CD14-positive monocyte (primary cell): Measurements from ENCODE around the gene AADAT. TPM values are rescaled to one million over a fixed set of nuclear protein-coding genes. Genes with fewer than 3 reads are reported as not detected.

Experiments used
- DNase-seq, 3 donors: peaks; one replicate each; pipeline ENCODE4 v3.0.0-alpha.2; 2011 to 2022
- H2AFZ ChIP-seq: 2 replicates; pipeline ENCODE4 v1.6.0; 2012; ENCODE audit warnings: mild to moderate bottlenecking, low read depth, low read length, inconsistent platforms; ENCODE audit not compliant: insufficient read depth, poor library complexity, severe bottlenecking
- H3K27ac ChIP-seq, 2 donors: 1 replicate in 1 of 2; 2 replicates in 1 of 2; pipeline ENCODE4 v1.5.1; 2012 to 2013; ENCODE audit warnings: low read length in 2 of 2, control low read depth in 1 of 2, inconsistent platforms in 1 of 2, low read depth in 1 of 2, mild to moderate bottlenecking in 1 of 2
- H3K27me3 ChIP-seq, 2 donors: one replicate each; pipeline versions ENCODE4 v1.6.0 to v1.6.1; 2011 to 2013; ENCODE audit warnings: low read length in 2 of 2; ENCODE audit not compliant: control insufficient read depth in 2 of 2, insufficient read depth in 2 of 2
- H3K36me3 ChIP-seq, 2 donors: replicated peaks in 1 of 2; 1 replicate in 1 of 2; 2 replicates in 1 of 2; pipeline versions ENCODE4 v1.5.1 to v1.6.1; 2012 to 2013; ENCODE audit warnings: low read length in 2 of 2, control low read depth in 1 of 2, inconsistent platforms in 1 of 2, mild to moderate bottlenecking in 1 of 2; ENCODE audit not compliant: insufficient read depth in 2 of 2, control insufficient read depth in 1 of 2
- H3K4me1 ChIP-seq, 2 donors: 1 replicate in 1 of 2; 2 replicates in 1 of 2; pipeline versions ENCODE4 v1.5.1 to v1.6.1; 2012 to 2013; ENCODE audit warnings: low read length in 2 of 2, control low read depth in 1 of 2, inconsistent platforms in 1 of 2, mild to moderate bottlenecking in 1 of 2, moderate library complexity in 1 of 2; ENCODE audit not compliant: insufficient read depth in 2 of 2, control insufficient read depth in 1 of 2
- H3K4me2 ChIP-seq: replicated peaks from 2 replicates; pipeline ENCODE3; 2012; ENCODE audit warnings: low read length, moderate library complexity, mild to moderate bottlenecking; ENCODE audit not compliant: poor library complexity, severe bottlenecking; ENCODE audit errors: extremely low read depth
- H3K4me3 ChIP-seq, 3 experiments: fragments of 200-600 bp in 1 of 3; sonication (generic) in 1 of 3; replicated peaks in 1 of 3; 1 replicate in 2 of 3; 2 replicates in 1 of 3; pipeline ENCODE4 v1.5.1; 2011 to 2013; ENCODE audit warnings: low read length in 3 of 3, mild to moderate bottlenecking in 3 of 3, control low read depth in 2 of 3, low read depth in 2 of 3, inconsistent platforms in 1 of 3, moderate library complexity in 1 of 3
- H3K79me2 ChIP-seq: 2 replicates; pipeline ENCODE4 v1.6.0; 2012; ENCODE audit warnings: mild to moderate bottlenecking, control low read depth, inconsistent platforms, low read length, moderate library complexity; ENCODE audit not compliant: insufficient read depth
- H3K9ac ChIP-seq: 2 replicates; pipeline ENCODE4 v1.6.0; 2017; ENCODE audit warnings: low read length, mild to moderate bottlenecking; ENCODE audit not compliant: insufficient read depth, poor library complexity, severe bottlenecking
- H3K9me3 ChIP-seq, 2 donors: replicated peaks in 1 of 2; 1 replicate in 1 of 2; 2 replicates in 1 of 2; pipeline versions ENCODE4 v1.5.1 to v1.6.1; 2012 to 2013; ENCODE audit warnings: low read length in 2 of 2, control low read depth in 1 of 2; ENCODE audit not compliant: control insufficient read depth in 1 of 2, insufficient read depth in 1 of 2
- H4K20me1 ChIP-seq: 2 replicates; pipeline ENCODE4 v1.6.0; 2012; ENCODE audit warnings: mild to moderate bottlenecking, low read length, control low read depth, moderate library complexity; ENCODE audit not compliant: insufficient read depth
- H3K27ac Mint-ChIP-seq, 7 donors: one replicate each; pipeline ENCODE4 v1.8.0; 2020; ENCODE audit warnings: mild to moderate bottlenecking in 7 of 7, mixed read lengths in 7 of 7, moderate library complexity in 6 of 7, inconsistent platforms in 2 of 7
- H3K27me3 Mint-ChIP-seq, 3 donors: one replicate each; pipeline ENCODE4 v1.8.0; 2021 to 2022; ENCODE audit warnings: low read depth in 3 of 3, mild to moderate bottlenecking in 3 of 3, mixed read lengths in 3 of 3, moderate library complexity in 3 of 3, inconsistent platforms in 1 of 3
- H3K36me3 Mint-ChIP-seq, 2 donors: one replicate each; pipeline ENCODE4 v1.8.0; 2020; ENCODE audit warnings: mixed read lengths in 2 of 2, inconsistent platforms in 1 of 2, mild to moderate bottlenecking in 1 of 2
- H3K4me1 Mint-ChIP-seq: one replicate; pipeline ENCODE4 v1.8.0; 2020; ENCODE audit warnings: mild to moderate bottlenecking, mixed read lengths
- H3K4me3 Mint-ChIP-seq, 2 donors: one replicate each; pipeline ENCODE4 v1.8.0; 2020; ENCODE audit warnings: mild to moderate bottlenecking in 2 of 2, mixed read lengths in 2 of 2, moderate library complexity in 1 of 2
- H3K9me3 Mint-ChIP-seq, 7 donors: one replicate each; pipeline ENCODE4 v1.8.0; 2020 to 2022; ENCODE audit warnings: mixed read lengths in 7 of 7, mild to moderate bottlenecking in 6 of 7, moderate library complexity in 6 of 7, inconsistent platforms in 2 of 7
- WGBS: methylation state at CpG from one replicate; pipeline ENCODE4 v1.1.5; 2013; ENCODE audit warnings: missing lambda C conversion rate; ENCODE audit not compliant: insufficient coverage; 5-methylcytosine and 5-hydroxymethylcytosine counted together
- intact Hi-C, 2 donors: fragments of 100-400 bp; cut with micrococcal nuclease; formaldehyde crosslinking; loops; one replicate each; pipeline versions ENCODE4 v1.15.0 to v1.15.1; 2023
- polyA plus RNA-seq, 3 donors: library from polyadenylated mRNA; depleted of rRNA in 1 of 3; unstranded in 2 of 3; stranded (reverse) in 1 of 3; fragments of 300-500 nt in 2 of 3; fragments of >200 nt in 1 of 3; fragmentation: Illumina TruSeq in 2 of 3; gene quantifications; 1 replicate in 2 of 3; 2 replicates in 1 of 3; pipeline ENCODE4 v1.2.3, GENCODE V29; 2012 to 2021
- TF ChIP-seq, protein P1 (sequence below): fragments of 200-600 bp; IDR thresholded peaks from one replicate; pipeline ENCODE4 v1.8.0; 2022; ENCODE audit warnings: antibody characterized with exemption, mild to moderate bottlenecking

AADAT gene
- polyA plus RNA-seq, 3 donors: not detected

DNA sequence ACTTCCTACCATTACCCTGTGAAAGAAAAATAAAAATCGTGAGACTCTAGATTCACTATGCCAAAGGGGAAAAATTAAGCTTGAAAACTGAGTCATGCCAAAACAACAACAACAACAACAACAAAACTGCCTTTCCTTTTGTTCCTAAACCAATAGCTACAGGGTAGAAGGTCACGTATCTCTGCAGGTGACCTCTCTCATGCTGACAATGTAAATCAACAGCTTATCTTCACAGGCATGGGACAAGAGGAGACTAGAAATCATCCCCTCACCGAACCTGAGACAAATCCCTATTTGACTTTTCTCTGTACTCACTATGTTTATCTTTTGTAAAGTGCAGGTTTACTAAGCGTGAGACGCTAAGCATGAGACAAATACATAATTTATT, 20.5 kb upstream of the AADAT start:
- no peak overlapping the region for H2AFZ ChIP-seq
- TF ChIP-seq, protein P1, sequence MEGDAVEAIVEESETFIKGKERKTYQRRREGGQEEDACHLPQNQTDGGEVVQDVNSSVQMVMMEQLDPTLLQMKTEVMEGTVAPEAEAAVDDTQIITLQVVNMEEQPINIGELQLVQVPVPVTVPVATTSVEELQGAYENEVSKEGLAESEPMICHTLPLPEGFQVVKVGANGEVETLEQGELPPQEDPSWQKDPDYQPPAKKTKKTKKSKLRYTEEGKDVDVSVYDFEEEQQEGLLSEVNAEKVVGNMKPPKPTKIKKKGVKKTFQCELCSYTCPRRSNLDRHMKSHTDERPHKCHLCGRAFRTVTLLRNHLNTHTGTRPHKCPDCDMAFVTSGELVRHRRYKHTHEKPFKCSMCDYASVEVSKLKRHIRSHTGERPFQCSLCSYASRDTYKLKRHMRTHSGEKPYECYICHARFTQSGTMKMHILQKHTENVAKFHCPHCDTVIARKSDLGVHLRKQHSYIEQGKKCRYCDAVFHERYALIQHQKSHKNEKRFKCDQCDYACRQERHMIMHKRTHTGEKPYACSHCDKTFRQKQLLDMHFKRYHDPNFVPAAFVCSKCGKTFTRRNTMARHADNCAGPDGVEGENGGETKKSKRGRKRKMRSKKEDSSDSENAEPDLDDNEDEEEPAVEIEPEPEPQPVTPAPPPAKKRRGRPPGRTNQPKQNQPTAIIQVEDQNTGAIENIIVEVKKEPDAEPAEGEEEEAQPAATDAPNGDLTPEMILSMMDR: no peak
- no peak overlapping the region for H3K9ac ChIP-seq
- 84% methylated on average over 3 of the region's 5 CpGs for WGBS
- no peak overlapping the region for H3K4me3 ChIP-seq
- Mint-ChIP-seq H3K4me1 (no peaks in the 10 kb centered on the region), H3K36me3 (no peaks in the 10 kb centered on the region), H3K27ac (no peak overlapping the region), H3K27me3 (peaks cover 0 to 3% (median 2%) of the 10 kb centered on the region in 3 donors), H3K4me3 (no peak overlapping the region), H3K9me3 (peaks cover 0 to 4% (median 0%) of the 10 kb centered on the region in 7 donors)
- no peak overlapping the region for H3K4me2 ChIP-seq
- no peaks in the 10 kb centered on the region for H3K9me3 ChIP-seq
- H3K36me3 ChIP-seq: no peaks in the 10 kb centered on the region
- H3K79me2 ChIP-seq: no peaks in the 10 kb centered on the region
- no peaks in the 10 kb centered on the region for H4K20me1 ChIP-seq
- H3K27ac ChIP-seq: no peak overlapping the region
- H3K4me1 ChIP-seq: no peaks in the 10 kb centered on the region
- H3K27me3 ChIP-seq: no peaks in the 10 kb centered on the region
- no peak for DNase-seq
- intact Hi-C loops: no loop called here

DNA sequence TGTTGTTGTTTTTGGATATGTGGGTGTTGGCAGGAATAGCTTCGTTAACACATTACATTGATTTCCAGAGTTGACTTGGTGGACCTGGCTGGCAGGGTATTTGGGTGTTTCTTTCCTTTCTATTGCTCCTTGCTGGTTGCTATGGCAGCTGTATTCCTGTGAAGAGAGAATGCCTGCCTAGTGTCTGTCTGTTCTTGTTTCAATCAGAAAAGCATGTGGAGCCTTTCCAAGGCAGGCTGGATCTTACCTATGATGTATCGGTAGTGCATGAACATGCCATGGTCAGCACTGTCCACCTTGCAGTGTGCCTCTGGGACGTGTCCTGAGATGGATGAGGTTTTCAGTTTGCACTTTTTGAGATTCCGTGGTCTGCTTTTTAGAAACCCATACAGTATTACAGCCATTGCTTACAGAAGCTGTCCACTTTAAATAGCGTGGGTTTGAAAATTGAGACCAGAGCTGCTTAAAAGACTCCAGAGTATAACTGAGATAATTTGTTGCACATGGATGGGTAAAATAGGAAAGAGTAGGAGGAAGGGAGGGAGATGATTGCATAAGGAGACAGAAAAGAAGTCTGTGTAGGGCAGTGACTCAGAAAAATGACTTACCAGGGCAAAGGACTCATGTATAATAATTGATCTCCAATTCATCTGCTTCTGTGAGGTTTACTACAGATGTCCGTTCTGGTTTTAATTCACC, 20.0 kb upstream of the AADAT start:
- peaks cover 0 to 3% (median 2%) of the 10 kb centered on the region in 3 donors for H3K27me3 Mint-ChIP-seq
- Histone ChIP-seq H2AFZ (no peak overlapping the region), H3K9me3 (no peaks in the 10 kb centered on the region), H3K36me3 (no peaks in the 10 kb centered on the region), H3K4me2 (no peak overlapping the region), H3K79me2 (no peaks in the 10 kb centered on the region), H3K4me1 (no peaks in the 10 kb centered on the region), H3K27me3 (no peaks in the 10 kb centered on the region), H4K20me1 (no peaks in the 10 kb centered on the region), H3K9ac (no peak overlapping the region), H3K27ac (no peak overlapping the region), H3K4me3 (no peak overlapping the region)
- 100% methylated on average over 2 of the region's 6 CpGs for WGBS
- no peak overlapping the region for H3K27ac Mint-ChIP-seq
- no peaks in the 10 kb centered on the region for H3K36me3 Mint-ChIP-seq
- H3K4me3 Mint-ChIP-seq: no peak overlapping the region
- H3K4me1 Mint-ChIP-seq: no peaks in the 10 kb centered on the region
- no peak for DNase-seq
- TF ChIP-seq, protein P1: no peak
- H3K9me3 Mint-ChIP-seq: peaks cover 0 to 4% (median 0%) of the 10 kb centered on the region in 7 donors
- intact Hi-C loops: no loop called here
